Stimulated activated naive CD4-positive, alpha-beta T cell (primary cell): ENCODE measurements around the gene RNF145.
A peak's percentile ranks its signal among the peaks of the same experiment; 100 is the strongest.
"Not testable (repeated sequence)": the region's sequence is repeated elsewhere in the genome, so short reads cannot be mapped to it uniquely, and the experiment has no call there.

Source experiments
- DNase-seq, 6 experiments: peaks; one replicate each; lab custom pipeline; 2025; lab: John Stamatoyannopoulos, UW

The RNF145 gene

GRCh38 chr5:159156426-159157238 lies 52.7 kb downstream of the RNF145 start:
- DNase-seq = peak in 4 of 6 experiments; percentile 8 to 82 (median 63)

- DNase-seq = no peak
These were observed 53.4 kb downstream of the RNF145 start for GRCh38 chr5:159155960-159156359.

GRCh38 chr5:159152876-159153275 lies 56.5 kb downstream of the RNF145 start:
- no peak for DNase-seq

GRCh38 chr5:159149085-159149484 lies 60.3 kb downstream of the RNF145 start:
- no peak for DNase-seq

GRCh38 chr5:159147976-159148375 lies 61.4 kb downstream of the RNF145 start:
- no peak for DNase-seq

GRCh38 chr5:159146839-159147238 lies 62.5 kb downstream of the RNF145 start:
- DNase-seq = no peak

GRCh38 chr5:159145160-159145559 lies 64.2 kb downstream of the RNF145 start:
- not testable (repeated sequence) for DNase-seq

- DNase-seq = no peak
These were observed 69.6 kb downstream of the RNF145 start for GRCh38 chr5:159139802-159140201.

GRCh38 chr5:159135896-159136531 lies 73.3 kb downstream of the RNF145 start:
- DNase-seq = no peak

- peak in 4 of 6 experiments; percentile 1 to 65 (median 30) for DNase-seq
These were observed 76.2 kb downstream of the RNF145 start for GRCh38 chr5:159133041-159133741.

- no peak for DNase-seq
These were observed 76.8 kb downstream of the RNF145 start for GRCh38 chr5:159132429-159133040.

GRCh38 chr5:159131951-159132350 lies 77.4 kb downstream of the RNF145 start:
- no peak for DNase-seq

GRCh38 chr5:159130871-159131270 lies 78.5 kb downstream of the RNF145 start:
- no peak for DNase-seq

- no peak for DNase-seq
These were observed 81.2 kb downstream of the RNF145 start for GRCh38 chr5:159128070-159128541.

- no peak for DNase-seq
These were observed 85.7 kb downstream of the RNF145 start for GRCh38 chr5:159123700-159124099.

- no peak for DNase-seq
These were observed 86.2 kb downstream of the RNF145 start for GRCh38 chr5:159123189-159123588.

GRCh38 chr5:159121061-159121460 lies 88.3 kb downstream of the RNF145 start:
- no peak for DNase-seq

GRCh38 chr5:159120446-159120845 lies 88.9 kb downstream of the RNF145 start:
- peak in 3 of 6 experiments; percentile 61 to 75 (median 73) for DNase-seq

- DNase-seq = not testable (repeated sequence)
These were observed 89.5 kb downstream of the RNF145 start for GRCh38 chr5:159119842-159120241.

GRCh38 chr5:159118958-159119659 lies 90.2 kb downstream of the RNF145 start:
- DNase-seq = not testable (repeated sequence)

GRCh38 chr5:159113405-159113804 lies 95.9 kb downstream of the RNF145 start:
- no peak for DNase-seq
